HG02973 (cell line): ENCODE results near the gene COL4A4.
"Not testable (repeated sequence)": the region's sequence is repeated elsewhere in the genome, so short reads cannot be mapped to it uniquely, and the experiment has no call there.

Experiments
- ATAC-seq: cut with Tn5 transposase; IDR thresholded peaks from one replicate; pipeline ENCODE4 v1.9.1; 2021; ENCODE audit warnings: moderate library complexity; ENCODE audit not compliant: unreplicated experiment

The COL4A4 gene

GRCh38 chr2:227117852-227118251 lies 46.2 kb downstream of the COL4A4 start:
- no peak for ATAC-seq

DNA sequence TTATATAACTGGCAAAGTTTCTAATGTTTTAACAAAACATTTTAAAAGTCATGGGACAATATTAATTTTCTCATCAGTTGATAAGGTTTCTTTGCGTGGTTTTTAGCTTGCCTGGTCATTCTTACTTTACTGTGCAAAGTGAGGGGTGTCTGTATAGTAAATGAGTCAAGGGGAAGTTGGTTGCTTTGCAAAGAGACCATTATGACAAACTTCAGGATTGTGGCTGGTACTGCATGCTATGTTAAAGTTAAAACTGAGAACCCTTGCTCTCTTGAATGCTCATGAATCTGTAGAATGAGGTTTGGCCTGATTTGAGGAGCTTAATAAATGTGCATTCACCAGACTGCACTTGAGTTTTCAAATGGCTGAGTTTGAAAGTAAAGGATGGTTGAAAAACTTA lies 47.0 kb downstream of the COL4A4 start:
- ATAC-seq: peak; percentile 64

- ATAC-seq: no peak
Observed at GRCh38 chr2:227115761-227116160, 48.2 kb downstream of the COL4A4 start.

DNA sequence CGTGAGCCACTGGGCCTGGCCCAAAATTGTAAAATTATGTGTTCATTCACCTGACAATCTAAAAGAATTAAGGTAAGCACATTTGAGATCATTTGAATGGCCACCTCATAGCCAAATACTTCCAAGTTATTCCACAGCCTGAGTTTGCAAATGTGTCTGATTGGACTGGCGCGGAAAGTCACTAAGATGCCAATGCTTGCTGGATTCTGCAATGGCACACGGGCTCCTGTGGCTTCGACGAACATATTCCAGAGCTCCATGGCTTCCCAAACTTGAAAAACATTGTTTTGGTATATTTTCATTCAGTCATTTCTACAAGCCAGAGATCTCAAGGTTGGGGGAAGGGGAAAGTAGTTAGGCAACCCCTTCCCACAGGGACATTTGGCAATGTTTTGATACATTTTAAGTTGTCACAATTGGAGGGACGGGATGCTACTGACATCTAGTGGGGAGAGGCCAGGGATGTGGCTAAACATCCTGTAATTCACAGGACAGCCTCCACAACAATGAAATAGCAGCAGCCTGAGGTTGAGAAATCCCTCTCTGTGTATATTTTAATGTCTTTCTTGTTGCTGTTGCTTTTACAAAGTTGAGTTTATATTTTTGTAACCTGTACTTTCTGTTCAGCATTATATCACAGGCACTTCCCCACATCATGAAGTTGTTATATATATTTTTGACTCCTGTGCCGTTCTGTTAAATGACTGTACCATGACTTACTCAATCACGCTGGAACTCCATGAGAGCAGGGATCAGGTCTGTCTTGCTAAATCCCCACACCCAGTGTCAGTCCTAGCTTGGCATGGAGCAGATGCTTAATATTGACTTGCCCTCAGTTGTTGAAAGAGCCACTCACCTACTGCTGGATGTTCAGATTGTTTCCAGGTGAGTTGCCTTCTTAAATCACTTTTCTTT lies 56.9 kb downstream of the COL4A4 start:
- peak; percentile 74 for ATAC-seq

GRCh38 chr2:227103583-227103982 lies 60.4 kb downstream of the COL4A4 start:
- no peak for ATAC-seq

- ATAC-seq: no peak
Observed at GRCh38 chr2:227099340-227099739, 64.7 kb downstream of the COL4A4 start.

DNA sequence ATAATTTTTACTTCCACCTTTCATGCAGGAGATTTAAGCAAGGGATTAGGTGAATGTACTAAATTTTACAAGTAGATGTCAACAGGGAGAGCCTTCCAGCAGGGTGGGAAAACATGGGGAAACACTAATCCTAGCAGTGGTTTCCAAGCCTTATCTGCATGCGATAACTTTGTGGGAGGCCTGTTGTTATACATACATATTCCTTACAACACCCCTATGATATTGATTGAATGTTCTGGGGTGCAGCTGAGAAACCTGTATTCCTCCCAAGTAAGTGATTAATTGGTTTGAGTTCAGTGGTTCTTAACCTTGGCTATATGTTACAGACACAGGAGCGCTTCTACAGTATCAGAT lies 65.9 kb downstream of the COL4A4 start:
- ATAC-seq: no peak

- no peak for ATAC-seq
Observed at GRCh38 chr2:227097495-227098161, 66.4 kb downstream of the COL4A4 start.

DNA sequence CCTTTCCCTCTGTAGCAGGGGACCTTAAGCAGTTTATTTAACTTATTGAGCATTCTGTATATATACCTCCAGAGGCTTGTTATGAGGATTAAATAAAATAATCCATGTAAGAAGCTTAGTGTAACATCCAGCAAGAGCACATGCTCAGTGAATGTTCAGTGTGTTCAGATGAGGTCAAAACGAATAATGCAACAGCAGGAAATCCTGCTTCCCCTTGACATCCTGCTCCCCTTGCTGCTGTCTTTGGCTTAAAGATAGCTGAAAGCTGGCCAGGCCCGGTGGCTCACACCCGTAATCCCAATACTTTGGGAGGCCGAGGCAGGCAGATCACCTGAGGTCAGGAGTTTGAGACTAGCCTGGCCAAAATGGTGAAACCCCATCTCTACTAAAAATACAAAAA lies 68.7 kb downstream of the COL4A4 start:
- ATAC-seq: no peak

DNA sequence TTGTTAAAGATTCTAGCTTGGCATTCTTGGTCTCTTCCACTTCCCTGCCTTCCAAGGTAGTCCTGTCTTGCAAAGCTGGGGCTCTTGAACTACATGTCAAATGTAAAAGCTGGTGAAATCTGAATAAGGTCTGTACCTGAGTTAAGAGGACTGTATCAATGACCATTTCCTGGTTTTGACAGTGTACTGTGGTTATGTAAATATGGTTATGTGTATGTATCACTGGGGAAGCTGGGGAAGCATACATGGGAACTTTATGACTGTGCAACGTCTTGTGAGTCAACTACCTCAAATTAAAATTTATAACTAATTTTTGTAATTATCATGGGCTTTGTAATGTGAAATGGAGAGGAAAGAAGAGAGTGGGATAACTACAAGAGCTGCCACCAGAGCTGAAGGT lies 81.7 kb downstream of the COL4A4 start:
- peak; percentile 95 for ATAC-seq

DNA sequence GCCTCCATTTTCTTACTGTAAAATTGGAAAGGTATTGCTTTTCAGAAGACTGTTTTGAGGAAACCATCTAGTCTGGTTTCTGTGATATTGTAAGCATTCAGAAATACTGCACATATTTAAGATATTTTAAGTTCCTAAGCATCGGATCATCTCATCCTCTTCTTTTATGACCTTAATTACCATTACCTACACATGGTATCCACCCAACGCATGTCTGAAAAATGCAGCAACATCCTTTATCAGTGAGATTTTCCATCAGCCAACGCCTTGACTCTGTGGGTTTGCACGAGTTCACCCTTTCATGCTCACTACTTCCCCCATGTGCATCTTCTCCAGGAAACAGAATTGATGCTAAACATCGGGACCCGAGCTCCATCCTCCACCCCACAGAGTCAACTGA lies 84.3 kb downstream of the COL4A4 start:
- no peak for ATAC-seq

GRCh38 chr2:227065065-227065464 lies 98.9 kb downstream of the COL4A4 start:
- ATAC-seq: not testable (repeated sequence)

- no peak for ATAC-seq
Observed at GRCh38 chr2:227058888-227059399, 105.1 kb downstream of the COL4A4 start.

- no peak for ATAC-seq
Observed at GRCh38 chr2:227057743-227058447, 106.1 kb downstream of the COL4A4 start.

DNA sequence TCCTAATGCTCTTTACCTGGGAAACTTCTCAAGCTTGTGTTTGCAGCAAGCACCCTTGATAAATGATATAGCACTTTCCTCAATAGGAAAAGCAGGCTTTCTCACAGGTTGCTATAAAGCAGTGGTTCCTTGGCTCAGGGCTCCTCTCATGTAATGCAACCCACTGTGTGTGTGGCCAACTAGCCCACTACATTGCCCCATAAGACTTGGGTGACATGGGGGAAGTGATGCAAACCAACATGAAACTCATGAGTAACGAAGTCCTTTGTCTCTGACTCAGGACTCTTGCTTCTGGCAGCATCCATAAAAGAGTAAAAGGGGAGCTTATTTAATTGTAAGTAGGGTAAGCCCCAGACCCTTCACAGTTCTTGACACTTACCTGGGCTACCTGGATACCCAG lies 106.9 kb downstream of the COL4A4 start:
- ATAC-seq: no peak

- ATAC-seq: no peak
Observed at GRCh38 chr2:227054006-227054405, 110.0 kb downstream of the COL4A4 start.

DNA sequence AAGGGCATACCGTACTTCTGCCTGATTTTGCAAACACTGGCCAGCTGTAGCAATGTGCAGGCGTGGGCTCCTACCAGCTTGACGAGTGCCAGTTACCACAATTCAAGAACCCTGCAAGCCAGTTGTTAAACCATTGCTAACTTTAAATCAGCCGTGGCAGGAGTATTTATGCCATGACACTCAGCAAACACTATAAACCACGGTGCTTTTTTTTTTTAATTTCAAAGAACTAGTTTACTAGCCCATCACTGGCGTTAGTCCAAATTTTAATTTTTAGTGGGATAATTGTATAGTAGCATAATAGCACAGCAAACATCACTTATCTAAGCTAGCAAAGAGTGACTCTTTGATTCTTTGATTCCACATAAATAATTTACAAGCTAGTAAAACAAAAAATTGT lies 111.1 kb downstream of the COL4A4 start:
- ATAC-seq: no peak

GRCh38 chr2:227043981-227044380 lies 120.0 kb downstream of the COL4A4 start:
- no peak for ATAC-seq

DNA sequence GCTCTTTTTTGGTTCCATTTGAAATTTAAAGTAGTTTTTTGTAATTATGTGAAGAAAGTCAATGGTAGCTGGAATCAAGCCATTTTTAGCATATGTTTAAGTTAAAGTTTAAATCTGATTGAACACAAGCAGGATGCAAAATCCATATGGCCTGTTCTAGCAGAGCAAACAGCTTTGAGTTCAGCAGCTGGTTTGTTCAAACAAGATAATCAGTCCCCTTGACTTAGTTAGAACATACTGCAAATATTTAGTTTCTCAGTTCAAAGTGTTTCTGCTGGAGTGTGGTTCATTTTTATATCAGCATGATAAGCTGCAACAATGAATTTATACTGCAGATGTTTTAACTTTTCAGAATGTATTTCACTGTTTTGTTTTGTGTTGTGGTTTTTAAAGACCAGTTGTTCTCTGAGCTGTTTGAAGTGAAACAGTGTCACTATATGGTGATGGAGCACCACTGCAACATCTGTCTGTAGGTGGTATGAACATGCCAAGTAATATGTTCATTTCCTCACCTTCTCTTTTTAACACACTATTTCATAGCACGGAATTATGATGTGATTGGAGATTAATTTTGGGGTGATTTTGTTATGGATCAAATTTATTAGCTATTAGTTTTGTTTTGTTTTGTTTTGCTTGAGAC lies 125.3 kb downstream of the COL4A4 start:
- ATAC-seq: no peak

DNA sequence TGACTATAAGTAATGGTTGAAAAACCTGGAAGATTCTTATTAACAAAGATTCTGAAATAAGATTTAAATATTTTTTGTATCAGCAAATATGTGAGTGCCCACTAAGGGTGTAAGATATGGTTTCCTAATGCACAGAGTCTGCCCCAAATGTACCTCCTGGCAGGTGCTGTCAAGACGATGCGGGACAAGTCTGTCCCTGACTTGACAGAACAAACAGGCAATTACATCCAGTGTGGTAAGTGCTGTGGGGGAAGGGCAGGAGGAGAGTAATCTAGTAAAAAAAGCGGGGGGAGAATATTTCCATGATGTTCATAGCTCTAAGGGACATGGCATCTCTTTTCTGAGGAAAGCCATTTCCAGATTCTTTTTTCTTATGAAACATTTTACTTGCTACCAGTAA lies 127.5 kb downstream of the COL4A4 start:
- no peak for ATAC-seq
